ENCODE measurements around the gene CISTR. TPM values are rescaled to one million over a fixed set of nuclear protein-coding genes. Genes with fewer than 3 reads are reported as not detected.
A peak's percentile ranks its signal among the peaks of the same experiment; 100 is the strongest.

Gene CISTR
- polyA plus RNA-seq, 1 donor: not detected

GRCh38 chr12:53735556-53735955, 16.2 kb downstream of the CISTR start:
- DNase-seq: no peak
- H3K4me3 ChIP-seq (ENCODE audit: low read length): no peak overlapping the region
- peaks cover 21% of the 10 kb centered on the region for H3K4me1 ChIP-seq (ENCODE audit: control insufficient read depth, insufficient read depth, low read length)
- H3K27me3 ChIP-seq (ENCODE audit: control insufficient read depth, insufficient read depth, low read length): peaks cover 83% of the 10 kb centered on the region
- no peaks in the 10 kb centered on the region for H3K9me3 ChIP-seq (ENCODE audit: control insufficient read depth, low read depth, low read length)
- WGBS (ENCODE audit: insufficient coverage, low lambda C conversion rate): no CpG with 5 or more reads among the region's 2 CpGs
- no peak overlapping the region for H3K27ac ChIP-seq (ENCODE audit: low read length)
- no peaks in the 10 kb centered on the region for H3K36me3 ChIP-seq (ENCODE audit: control insufficient read depth, insufficient read depth, low read length)

- Histone ChIP-seq H3K27me3 (ENCODE audit: control insufficient read depth, insufficient read depth, low read length) (peaks cover 71% of the 10 kb centered on the region), H3K4me3 (ENCODE audit: low read length) (no peak overlapping the region), H3K4me1 (ENCODE audit: control insufficient read depth, insufficient read depth, low read length) (peaks cover 16% of the 10 kb centered on the region), H3K27ac (ENCODE audit: low read length) (no peak overlapping the region), H3K36me3 (ENCODE audit: control insufficient read depth, insufficient read depth, low read length) (no peaks in the 10 kb centered on the region), H3K9me3 (ENCODE audit: control insufficient read depth, low read depth, low read length) (no peaks in the 10 kb centered on the region)
- WGBS (ENCODE audit: insufficient coverage, low lambda C conversion rate): 93% methylated on average over 5 of the region's 9 CpGs
- no peak for DNase-seq
Measured at GRCh38 chr12:53734425-53734824, 17.4 kb downstream of the CISTR start.

GRCh38 chr12:53733807-53734200, 18.0 kb downstream of the CISTR start:
- Histone ChIP-seq H3K27me3 (ENCODE audit: control insufficient read depth, insufficient read depth, low read length) (peaks cover 65% of the 10 kb centered on the region), H3K27ac (ENCODE audit: low read length) (no peak overlapping the region), H3K9me3 (ENCODE audit: control insufficient read depth, low read depth, low read length) (no peaks in the 10 kb centered on the region), H3K4me1 (ENCODE audit: control insufficient read depth, insufficient read depth, low read length) (peaks cover 10% of the 10 kb centered on the region), H3K4me3 (ENCODE audit: low read length) (no peak overlapping the region), H3K36me3 (ENCODE audit: control insufficient read depth, insufficient read depth, low read length) (no peaks in the 10 kb centered on the region)
- WGBS (ENCODE audit: insufficient coverage, low lambda C conversion rate): 0% methylated on average over 1 of the region's 5 CpGs
- DNase-seq: no peak

GRCh38 chr12:53733051-53733806, 18.6 kb downstream of the CISTR start:
- WGBS (ENCODE audit: insufficient coverage, low lambda C conversion rate): no CpG with 5 or more reads among the region's 2 CpGs
- H3K27ac ChIP-seq (ENCODE audit: low read length): no peak overlapping the region
- H3K36me3 ChIP-seq (ENCODE audit: control insufficient read depth, insufficient read depth, low read length): no peaks in the 10 kb centered on the region
- peaks cover 60% of the 10 kb centered on the region for H3K27me3 ChIP-seq (ENCODE audit: control insufficient read depth, insufficient read depth, low read length)
- H3K4me3 ChIP-seq (ENCODE audit: low read length): no peak overlapping the region
- no peak for DNase-seq
- no peaks in the 10 kb centered on the region for H3K9me3 ChIP-seq (ENCODE audit: control insufficient read depth, low read depth, low read length)
- peaks cover 4% of the 10 kb centered on the region for H3K4me1 ChIP-seq (ENCODE audit: control insufficient read depth, insufficient read depth, low read length)

GRCh38 chr12:53729644-53730043, 22.1 kb downstream of the CISTR start:
- no peaks in the 10 kb centered on the region for H3K9me3 ChIP-seq (ENCODE audit: control insufficient read depth, low read depth, low read length)
- no peak overlapping the region for H3K4me3 ChIP-seq (ENCODE audit: low read length)
- H3K4me1 ChIP-seq (ENCODE audit: control insufficient read depth, insufficient read depth, low read length): peaks cover 12% of the 10 kb centered on the region
- peaks cover 7% of the 10 kb centered on the region for H3K36me3 ChIP-seq (ENCODE audit: control insufficient read depth, insufficient read depth, low read length)
- no peak overlapping the region for H3K27ac ChIP-seq (ENCODE audit: low read length)
- no peak for DNase-seq
- H3K27me3 ChIP-seq (ENCODE audit: control insufficient read depth, insufficient read depth, low read length): peaks cover 27% of the 10 kb centered on the region

- Histone ChIP-seq H3K27ac (ENCODE audit: low read length) (no peak overlapping the region), H3K27me3 (ENCODE audit: control insufficient read depth, insufficient read depth, low read length) (peaks cover 13% of the 10 kb centered on the region), H3K4me1 (ENCODE audit: control insufficient read depth, insufficient read depth, low read length) (peaks cover 12% of the 10 kb centered on the region), H3K36me3 (ENCODE audit: control insufficient read depth, insufficient read depth, low read length) (peaks cover 21% of the 10 kb centered on the region), H3K4me3 (ENCODE audit: low read length) (no peak overlapping the region), H3K9me3 (ENCODE audit: control insufficient read depth, low read depth, low read length) (no peaks in the 10 kb centered on the region)
- DNase-seq: no peak
- WGBS (ENCODE audit: insufficient coverage, low lambda C conversion rate): no CpG with 5 or more reads among the region's 7 CpGs
Measured at GRCh38 chr12:53728206-53728605, 23.6 kb downstream of the CISTR start.

- WGBS (ENCODE audit: insufficient coverage, low lambda C conversion rate): no CpG with 5 or more reads among the region's 38 CpGs
- Histone ChIP-seq H3K27me3 (ENCODE audit: control insufficient read depth, insufficient read depth, low read length) (peaks cover 8% of the 10 kb centered on the region), H3K9me3 (ENCODE audit: control insufficient read depth, low read depth, low read length) (no peaks in the 10 kb centered on the region), H3K27ac (ENCODE audit: low read length) (peak within 1 kb of the TSS; percentile 40), H3K4me3 (ENCODE audit: low read length) (peak within 1 kb of the TSS; percentile 89), H3K36me3 (ENCODE audit: control insufficient read depth, insufficient read depth, low read length) (peaks cover 27% of the 10 kb centered on the region), H3K4me1 (ENCODE audit: control insufficient read depth, insufficient read depth, low read length) (peaks cover 12% of the 10 kb centered on the region)
- DNase-seq: peak; percentile 98 to 99
Measured at GRCh38 chr12:53727310-53728041, 24.3 kb downstream of the CISTR start, which contains the start of gene CALCOCO1. Gene CALCOCO1 (minus strand): TSS chr12:53727452. CDS start chr12:53725242, 2,210 bp downstream.

- H3K27ac ChIP-seq (ENCODE audit: low read length): no peak overlapping the region
Measured at GRCh38 chr12:53726946-53727309, 24.9 kb downstream of the CISTR start.

GRCh38 chr12:53726341-53726740, 25.4 kb downstream of the CISTR start:
- H3K36me3 ChIP-seq (ENCODE audit: control insufficient read depth, insufficient read depth, low read length): peaks cover 38% of the 10 kb centered on the region
- H3K27me3 ChIP-seq (ENCODE audit: control insufficient read depth, insufficient read depth, low read length): no peaks in the 10 kb centered on the region
- WGBS (ENCODE audit: insufficient coverage, low lambda C conversion rate): no CpG with 5 or more reads among the region's 2 CpGs
- DNase-seq: peak; percentile 22 to 56
- H3K4me1 ChIP-seq (ENCODE audit: control insufficient read depth, insufficient read depth, low read length): peaks cover 12% of the 10 kb centered on the region
- H3K9me3 ChIP-seq (ENCODE audit: control insufficient read depth, low read depth, low read length): no peaks in the 10 kb centered on the region
- peak overlapping the region; percentile 89 for H3K4me3 ChIP-seq (ENCODE audit: low read length)
- peak overlapping the region; percentile 40 for H3K27ac ChIP-seq (ENCODE audit: low read length)

More at GRCh38 chr12:53726946-53727309, 24.9 kb downstream of the CISTR start:
- Histone ChIP-seq H3K4me1 (ENCODE audit: control insufficient read depth, insufficient read depth, low read length) (peaks cover 12% of the 10 kb centered on the region), H3K9me3 (ENCODE audit: control insufficient read depth, low read depth, low read length) (no peaks in the 10 kb centered on the region), H3K27me3 (ENCODE audit: control insufficient read depth, insufficient read depth, low read length) (peaks cover 4% of the 10 kb centered on the region), H3K36me3 (ENCODE audit: control insufficient read depth, insufficient read depth, low read length) (peaks cover 32% of the 10 kb centered on the region), H3K4me3 (ENCODE audit: low read length) (peak overlapping the region; percentile 89)
- DNase-seq: no peak
- no CpG with 5 or more reads among the region's 15 CpGs for WGBS (ENCODE audit: insufficient coverage, low lambda C conversion rate)

- 20% methylated on average over 2 of the region's 4 CpGs for WGBS (ENCODE audit: insufficient coverage, low lambda C conversion rate)
- peaks cover 12% of the 10 kb centered on the region for H3K4me1 ChIP-seq (ENCODE audit: control insufficient read depth, insufficient read depth, low read length)
- DNase-seq: peak; percentile 52 to 70
- H3K4me3 ChIP-seq (ENCODE audit: low read length): no peak overlapping the region
- no peaks in the 10 kb centered on the region for H3K27me3 ChIP-seq (ENCODE audit: control insufficient read depth, insufficient read depth, low read length)
- H3K9me3 ChIP-seq (ENCODE audit: control insufficient read depth, low read depth, low read length): no peaks in the 10 kb centered on the region
- H3K36me3 ChIP-seq (ENCODE audit: control insufficient read depth, insufficient read depth, low read length): peaks cover 43% of the 10 kb centered on the region
- peak overlapping the region; percentile 40 for H3K27ac ChIP-seq (ENCODE audit: low read length)
Measured at GRCh38 chr12:53725824-53726223, 26.0 kb downstream of the CISTR start.

Data from large intestine (tissue), 3 donors.